Loucy (cell line): Measurements from ENCODE around the gene GDI2.

Source experiments
- H2AFZ ChIP-seq: fragments of 200-600 bp; sonication (generic); 2 replicates; pipeline ENCODE4 v1.6.0; 2016; ENCODE audit warnings: antibody characterized with exemption, mild to moderate bottlenecking, low read length, moderate library complexity
- H3F3A ChIP-seq: fragments of 200-600 bp; 2 replicates; pipeline ENCODE4 v1.6.0; 2016; ENCODE audit warnings: antibody characterized with exemption, low read depth, mild to moderate bottlenecking
- H3K27me3 ChIP-seq: fragments of 200-600 bp; sonication (generic); 2 replicates; pipeline ENCODE4 v1.6.1; 2014; ENCODE audit warnings: low read length, mild to moderate bottlenecking; ENCODE audit not compliant: insufficient read depth, poor library complexity, severe bottlenecking
- H3K36me3 ChIP-seq: fragments of 200-600 bp; sonication (generic); 2 replicates; pipeline ENCODE4 v1.6.1; 2016; ENCODE audit warnings: low read length; ENCODE audit not compliant: insufficient read depth
- H3K4me1 ChIP-seq: fragments of 200-600 bp; sonication (generic); 2 replicates; pipeline ENCODE4 v1.5.1; 2014; ENCODE audit warnings: low read length, mild to moderate bottlenecking; ENCODE audit not compliant: insufficient read depth, poor library complexity, severe bottlenecking
- H3K4me2 ChIP-seq: fragments of 200-600 bp; sonication (generic); 2 replicates; pipeline ENCODE4 v1.6.0; 2014; ENCODE audit warnings: antibody characterized with exemption, low read length, low read depth, mild to moderate bottlenecking; ENCODE audit not compliant: poor library complexity, severe bottlenecking
- H3K4me3 ChIP-seq: fragments of 200-600 bp; sonication (generic); 2 replicates; pipeline ENCODE4 v1.5.1; 2014; ENCODE audit warnings: low read length, mild to moderate bottlenecking, mixed read lengths; ENCODE audit not compliant: poor library complexity, severe bottlenecking
- H3K79me2 ChIP-seq: fragments of 200-600 bp; sonication (generic); 2 replicates; pipeline ENCODE4 v1.6.1; 2014; ENCODE audit warnings: low read length; ENCODE audit not compliant: insufficient read depth
- H3K9ac ChIP-seq: fragments of 200-600 bp; sonication (generic); 2 replicates; pipeline ENCODE4 v1.6.0; 2014; ENCODE audit warnings: mild to moderate bottlenecking, low read depth, low read length, moderate library complexity; ENCODE audit not compliant: poor library complexity, severe bottlenecking
- H3K9me2 ChIP-seq: fragments of 200-600 bp; sonication (generic); replicated peaks from 2 replicates; pipeline ENCODE4 v1.6.1; 2016; ENCODE audit warnings: low read depth, low read length, mixed read lengths
- H3K9me3 ChIP-seq: fragments of 200-600 bp; sonication (generic); 2 replicates; pipeline ENCODE4 v1.6.1; 2014; ENCODE audit warnings: mild to moderate bottlenecking, antibody characterized with exemption, low read length, low read depth; ENCODE audit not compliant: insufficient read depth
- H4K20me1 ChIP-seq: fragments of 200-600 bp; sonication (generic); 2 replicates; pipeline ENCODE4 v1.6.0; 2014; ENCODE audit warnings: antibody characterized with exemption, low read length, mild to moderate bottlenecking; ENCODE audit not compliant: insufficient read depth, poor library complexity, severe bottlenecking
- EZH2phosphoT487 ChIP-seq: fragments of 200-600 bp; IDR thresholded peaks from 2 replicates; pipeline ENCODE4 v1.6.1; 2018; ENCODE audit warnings: antibody characterized with exemption, mild to moderate bottlenecking, moderate library complexity, borderline replicate concordance
- TF ChIP-seq, protein P1 (sequence below): fragments of 200-600 bp; sonication (generic); conservative IDR thresholded peaks from 2 replicates; pipeline ENCODE4 v1.5.1; 2014; ENCODE audit warnings: mild to moderate bottlenecking, antibody characterized with exemption, low read length

Gene GDI2

GRCh38 chr10:5800782-5801181 lies 12.5 kb downstream of the GDI2 start:
- Histone ChIP-seq H3K4me1 (peaks cover 8% of the 10 kb centered on the region), H3K9ac (no peak overlapping the region), H2AFZ (no peak overlapping the region), H3K36me3 (peaks cover 49% of the 10 kb centered on the region), H3K4me2 (no peak overlapping the region), H3F3A (no peaks in the 10 kb centered on the region), H3K9me3 (no peaks in the 10 kb centered on the region), H3K27me3 (no peaks in the 10 kb centered on the region), H3K79me2 (peaks cover 86% of the 10 kb centered on the region), H3K9me2 (no peaks in the 10 kb centered on the region), H4K20me1 (peaks cover 66% of the 10 kb centered on the region), H3K4me3 (no peak overlapping the region)
- no peak for TF ChIP-seq EZH2phosphoT487
- TF ChIP-seq, protein P1, sequence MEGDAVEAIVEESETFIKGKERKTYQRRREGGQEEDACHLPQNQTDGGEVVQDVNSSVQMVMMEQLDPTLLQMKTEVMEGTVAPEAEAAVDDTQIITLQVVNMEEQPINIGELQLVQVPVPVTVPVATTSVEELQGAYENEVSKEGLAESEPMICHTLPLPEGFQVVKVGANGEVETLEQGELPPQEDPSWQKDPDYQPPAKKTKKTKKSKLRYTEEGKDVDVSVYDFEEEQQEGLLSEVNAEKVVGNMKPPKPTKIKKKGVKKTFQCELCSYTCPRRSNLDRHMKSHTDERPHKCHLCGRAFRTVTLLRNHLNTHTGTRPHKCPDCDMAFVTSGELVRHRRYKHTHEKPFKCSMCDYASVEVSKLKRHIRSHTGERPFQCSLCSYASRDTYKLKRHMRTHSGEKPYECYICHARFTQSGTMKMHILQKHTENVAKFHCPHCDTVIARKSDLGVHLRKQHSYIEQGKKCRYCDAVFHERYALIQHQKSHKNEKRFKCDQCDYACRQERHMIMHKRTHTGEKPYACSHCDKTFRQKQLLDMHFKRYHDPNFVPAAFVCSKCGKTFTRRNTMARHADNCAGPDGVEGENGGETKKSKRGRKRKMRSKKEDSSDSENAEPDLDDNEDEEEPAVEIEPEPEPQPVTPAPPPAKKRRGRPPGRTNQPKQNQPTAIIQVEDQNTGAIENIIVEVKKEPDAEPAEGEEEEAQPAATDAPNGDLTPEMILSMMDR = no peak

GRCh38 chr10:5794236-5794635 lies 19.0 kb downstream of the GDI2 start:
- TF ChIP-seq EZH2phosphoT487 = no peak
- TF ChIP-seq, protein P1 = no peak
- Histone ChIP-seq H3K9me2 (no peaks in the 10 kb centered on the region), H3K4me2 (no peak overlapping the region), H3K79me2 (peaks cover 74% of the 10 kb centered on the region), H3K4me3 (no peak overlapping the region), H3K36me3 (peaks cover 87% of the 10 kb centered on the region), H3K9ac (no peak overlapping the region), H2AFZ (no peak overlapping the region), H3K27me3 (no peaks in the 10 kb centered on the region), H3F3A (no peaks in the 10 kb centered on the region), H3K4me1 (no peaks in the 10 kb centered on the region), H4K20me1 (peaks cover 31% of the 10 kb centered on the region), H3K9me3 (no peaks in the 10 kb centered on the region)

- no peaks in the 10 kb centered on the region for H3F3A ChIP-seq
- no peak for TF ChIP-seq EZH2phosphoT487
- TF ChIP-seq, protein P1 = no peak
- no peak overlapping the region for H3K9ac ChIP-seq
- no peaks in the 10 kb centered on the region for H3K4me1 ChIP-seq
- peaks cover 45% of the 10 kb centered on the region for H4K20me1 ChIP-seq
- peaks cover 76% of the 10 kb centered on the region for H3K79me2 ChIP-seq
- no peak overlapping the region for H3K4me3 ChIP-seq
- H3K9me2 ChIP-seq = no peaks in the 10 kb centered on the region
- no peak overlapping the region for H2AFZ ChIP-seq
- H3K36me3 ChIP-seq = peaks cover 94% of the 10 kb centered on the region
- H3K9me3 ChIP-seq = no peaks in the 10 kb centered on the region
- no peak overlapping the region for H3K4me2 ChIP-seq
- no peaks in the 10 kb centered on the region for H3K27me3 ChIP-seq
Observed at GRCh38 chr10:5789626-5790025, 23.6 kb downstream of the GDI2 start.
